ENCODE results near the gene THRA.

Gene THRA

DNA sequence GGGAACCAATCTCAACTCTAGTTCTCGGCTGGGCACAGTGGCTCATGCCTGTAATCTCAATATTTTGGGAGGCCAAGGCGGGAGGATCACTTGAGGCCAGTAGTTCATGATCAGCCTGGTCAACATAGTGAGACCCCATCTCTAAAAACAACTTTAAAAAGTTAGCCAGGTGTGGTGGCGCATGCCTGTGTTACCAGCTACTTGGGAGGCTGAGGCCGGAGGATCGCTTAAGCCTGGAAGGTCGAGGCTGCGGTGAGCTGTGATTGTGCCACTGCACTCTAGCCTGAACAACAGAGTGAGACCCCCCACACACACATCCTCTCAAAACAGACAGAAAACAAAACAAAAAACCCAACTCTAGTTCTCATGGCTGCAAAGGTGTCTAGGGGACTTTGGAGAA is 4.9 kb downstream of the THRA start:
- no peak for DNase-seq

- peak; percentile 41 for DNase-seq
Observed at GRCh38 chr17:40068129-40068581, 5.4 kb downstream of the THRA start.

DNA sequence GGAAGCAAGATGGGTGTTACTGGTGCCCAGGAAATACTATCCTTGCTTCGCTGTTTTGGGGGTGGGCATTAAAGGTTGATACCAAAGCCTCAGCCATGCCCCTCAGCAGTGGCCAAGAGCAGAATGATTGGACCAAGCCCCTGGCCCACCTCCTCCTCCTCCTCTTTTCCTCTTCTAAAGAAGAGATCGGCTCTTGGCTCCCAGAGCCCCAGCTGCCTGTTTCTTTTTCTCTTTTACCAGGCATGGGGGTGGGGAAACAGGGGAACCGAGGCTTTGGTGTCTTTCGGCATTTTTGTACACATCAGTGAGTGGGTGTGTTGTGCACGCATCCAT is 5.8 kb downstream of the THRA start:
- DNase-seq = no peak

GRCh38 chr17:40068917-40069750 is 6.4 kb downstream of the THRA start:
- peak; percentile 60 for DNase-seq

DNA sequence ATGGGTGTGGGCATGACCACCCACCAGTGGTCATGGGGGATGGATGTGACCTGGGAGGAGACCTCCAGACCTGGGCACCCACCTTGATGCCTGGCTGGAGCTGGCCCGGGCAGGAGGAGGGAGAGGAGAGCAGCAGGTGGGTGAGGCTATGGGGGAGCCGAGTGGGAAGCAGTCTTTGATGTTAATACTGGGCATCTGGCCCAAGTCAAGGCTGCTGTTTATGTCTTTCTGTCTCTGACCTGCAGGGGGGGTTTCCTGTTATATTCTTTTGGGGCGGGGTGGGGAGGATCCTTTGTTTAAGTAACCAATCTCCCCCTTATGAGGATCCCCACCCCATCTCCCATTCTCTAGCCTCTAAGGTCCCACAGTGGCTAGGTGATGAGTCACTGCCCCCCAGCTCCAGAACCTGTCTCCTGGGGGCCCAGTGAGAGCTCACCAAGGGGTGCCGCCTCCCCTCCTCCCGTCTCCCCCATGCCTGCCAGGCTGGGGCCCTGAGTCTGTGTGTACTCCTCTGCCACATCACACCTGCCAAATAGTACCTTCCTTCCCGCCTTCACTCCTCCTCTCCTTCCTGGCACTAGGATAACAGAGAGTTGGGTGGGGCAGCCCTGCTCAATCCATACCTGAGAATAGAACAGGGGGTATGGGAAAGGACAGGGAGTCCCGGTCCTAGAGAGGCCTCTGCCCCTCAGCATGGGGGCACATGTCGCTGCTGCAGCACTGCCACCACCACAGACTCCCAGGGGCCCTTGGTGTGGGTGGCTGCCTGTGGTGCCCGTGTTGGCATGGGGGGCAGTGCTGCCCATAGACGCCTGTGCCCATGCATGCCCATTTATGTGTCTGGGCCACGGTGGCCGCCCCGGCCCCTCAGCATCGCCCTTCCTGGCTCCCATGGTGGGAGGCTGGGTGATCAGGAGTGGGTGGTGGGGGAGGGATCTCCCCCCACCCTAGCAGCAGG is 7.3 kb downstream of the THRA start:
- peak; percentile 66 for DNase-seq

DNA sequence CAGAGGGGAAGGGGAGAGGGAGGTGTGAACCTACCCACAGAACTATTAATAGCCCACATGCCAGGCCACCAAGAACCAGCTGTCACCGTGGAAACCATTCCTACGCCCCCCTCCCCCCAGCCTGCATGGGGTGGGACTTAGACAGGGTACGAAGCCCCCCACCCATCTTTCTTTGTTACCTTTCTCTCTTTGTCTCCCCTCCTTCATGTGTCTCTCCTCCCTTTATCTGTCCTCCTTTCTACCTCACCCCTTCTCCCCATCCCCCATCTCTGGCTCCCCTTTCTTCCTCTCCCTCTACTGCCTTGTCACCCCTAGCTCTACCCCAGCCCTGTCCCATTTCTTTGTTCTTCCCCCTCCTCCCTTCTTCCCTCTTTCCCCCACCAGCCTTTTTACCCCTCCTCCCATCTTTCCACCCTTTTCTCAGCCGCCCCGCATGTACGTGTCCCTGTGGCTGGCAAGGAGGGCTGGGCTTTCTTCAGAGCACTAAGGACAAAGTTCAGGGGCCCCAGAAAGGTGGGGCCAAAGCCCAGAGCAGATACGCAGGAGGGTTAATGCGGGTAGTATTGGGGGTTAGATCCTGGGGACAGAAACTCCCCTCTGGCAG is 8.0 kb downstream of the THRA start:
- DNase-seq = no peak

GRCh38 chr17:40071313-40072039 is 8.7 kb downstream of the THRA start:
- peak; percentile 60 for DNase-seq

- peak; percentile 80 for DNase-seq
Observed at GRCh38 chr17:40072040-40072734, 9.4 kb downstream of the THRA start.

- DNase-seq = no peak
Observed at GRCh38 chr17:40072735-40073346, 10.1 kb downstream of the THRA start.

GRCh38 chr17:40073454-40074174 is 10.8 kb downstream of the THRA start:
- DNase-seq = no peak

GRCh38 chr17:40074175-40074512 is 11.4 kb downstream of the THRA start:
- no peak for DNase-seq

DNA sequence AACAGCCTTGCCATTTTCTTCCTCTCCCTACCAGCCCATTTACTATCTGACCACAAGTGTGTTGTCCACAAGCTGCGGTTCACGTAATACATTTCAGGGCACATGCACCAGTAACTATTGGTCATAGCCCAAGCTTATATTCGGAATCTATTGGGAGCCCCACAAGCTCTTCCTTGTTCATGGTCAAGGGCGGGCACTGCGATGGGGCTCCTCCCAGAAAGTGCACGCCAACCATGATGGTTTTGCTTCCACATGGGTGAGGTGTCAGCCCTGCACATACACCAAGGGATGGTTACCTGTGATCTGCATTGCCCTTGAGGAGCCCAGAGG is 12.1 kb downstream of the THRA start:
- no peak for DNase-seq

GRCh38 chr17:40075201-40075941 is 12.6 kb downstream of the THRA start:
- no peak for DNase-seq

- DNase-seq = no peak
Observed at GRCh38 chr17:40075942-40076498, 13.3 kb downstream of the THRA start.

- DNase-seq = no peak
Observed at GRCh38 chr17:40076591-40076990, 13.8 kb downstream of the THRA start.

- DNase-seq = no peak
Observed at GRCh38 chr17:40079545-40079944, 16.8 kb downstream of the THRA start.

DNA sequence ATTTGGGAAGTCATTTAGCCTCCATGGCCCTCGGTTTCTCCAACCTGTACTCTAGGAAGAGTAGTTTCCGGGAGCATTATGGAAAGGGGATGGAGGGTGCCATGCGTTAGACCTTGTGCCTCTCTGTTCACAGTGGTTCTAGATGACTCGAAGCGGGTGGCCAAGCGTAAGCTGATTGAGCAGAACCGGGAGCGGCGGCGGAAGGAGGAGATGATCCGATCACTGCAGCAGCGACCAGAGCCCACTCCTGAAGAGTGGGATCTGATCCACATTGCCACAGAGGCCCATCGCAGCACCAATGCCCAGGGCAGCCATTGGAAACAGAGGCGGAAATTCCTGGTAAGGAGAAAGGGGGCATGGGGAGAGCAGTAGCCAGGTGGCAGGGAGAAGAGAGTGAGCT is 21.7 kb downstream of the THRA start:
- no peak for DNase-seq

GRCh38 chr17:40086150-40087044 is 23.6 kb downstream of the THRA start:
- no peak for DNase-seq
